ENCODE data around the gene PTGR1. TPM values are rescaled to one million over a fixed set of nuclear protein-coding genes. Genes with fewer than 3 reads are reported as not detected.

The PTGR1 gene
- total RNA-seq, 1 experiment from 2014 or later, result 41.6 TPM

GRCh38 chr9:111630182-111630963 is 30.9 kb upstream of the PTGR1 start:
- Mint-ChIP-seq H3K4me1 (peaks cover 37% of the 10 kb centered on the region), H3K9me3 (no peaks in the 10 kb centered on the region), H3K27me3 (ENCODE audit: low read depth) (no peaks in the 10 kb centered on the region; the same call in 1 of the 2 replicates), H3K4me3 (peak overlapping the region; percentile 99), H3K36me3 (no peaks in the 10 kb centered on the region; the same call in 1 of the 2 replicates), H3K27ac (peak overlapping the region; percentile 98)
- ATAC-seq (peak; percentile 41), DNase-seq (ENCODE audit: low spot score) (no peak)
- ChIA-PET POLR2A (interaction anchor here (0.9 to 1.5 kb wide), 3 partner anchors 21 to 32 kb away, joined by 3 to 14 read pairs (median 11); partner anchors contain the start of genes GNG10 and PTGR1), CTCF (interaction anchor here (1.1 to 1.8 kb wide), 3 partner anchors 9 to 32 kb away, joined by 8 to 18 read pairs (median 9); partner anchors contain the start of gene PTGR1)
- no peak for TF ChIP-seq CDX4 (CRISPR knock-in tag; IDR thresholded peaks at IDR 0.05; ENCODE audit: borderline replicate concordance)
- no peak for TF ChIP-seq FOXJ3 (CRISPR knock-in tag; IDR thresholded peaks at IDR 0.05; ENCODE audit: borderline replicate concordance)
- TF ChIP-seq ZNF281 (CRISPR knock-in tag; IDR thresholded peaks at IDR 0.05), result no peak
- no peak for TF ChIP-seq ZNF532 (CRISPR knock-in tag; IDR thresholded peaks at IDR 0.05; ENCODE audit: borderline replicate concordance)
- TF ChIP-seq GTF2I (CRISPR knock-in tag; conservative IDR thresholded peaks at IDR 0.05), result no peak
- TF ChIP-seq IRF2 (CRISPR knock-in tag; IDR thresholded peaks at IDR 0.05; ENCODE audit: borderline replicate concordance, low read depth), result no peak
- TF ChIP-seq ELF4 (CRISPR knock-in tag; IDR thresholded peaks at IDR 0.05; ENCODE audit: low read depth), result no peak
- TF ChIP-seq NR2C2 (CRISPR knock-in tag; IDR thresholded peaks at IDR 0.05), result no peak
- TF ChIP-seq CBFB (CRISPR knock-in tag; IDR thresholded peaks at IDR 0.05; ENCODE audit: low read depth), result no peak
- TF ChIP-seq SMAD3 (CRISPR knock-in tag; IDR thresholded peaks at IDR 0.05; ENCODE audit: borderline replicate concordance), result no peak
- TF ChIP-seq JAZF1 (CRISPR knock-in tag; IDR thresholded peaks at IDR 0.05), result no peak
- TF ChIP-seq ZNF317 (CRISPR knock-in tag; IDR thresholded peaks at IDR 0.05; ENCODE audit: borderline replicate concordance, low read depth), result no peak

GRCh38 chr9:111628411-111628810 is 29.0 kb upstream of the PTGR1 start:
- no peaks in the 10 kb centered on the region; the same call in 1 of the 2 replicates for H3K36me3 Mint-ChIP-seq
- ChIA-PET POLR2A (no interaction called here), CTCF (interaction anchor here (0.8 kb wide), 1 partner anchor 30 kb away, joined by 3 read pairs; no protein-coding TSS in a partner anchor)
- ATAC-seq (no peak), DNase-seq (ENCODE audit: low spot score) (no peak)
- H3K9me3 Mint-ChIP-seq, result no peaks in the 10 kb centered on the region
- peaks cover 32% of the 10 kb centered on the region for H3K4me1 Mint-ChIP-seq
- no peaks in the 10 kb centered on the region; the same call in 1 of the 2 replicates for H3K27me3 Mint-ChIP-seq (ENCODE audit: low read depth)
- H3K4me3 Mint-ChIP-seq, result no peak overlapping the region
- H3K27ac Mint-ChIP-seq, result no peak overlapping the region
- TF ChIP-seq ATF6 (CRISPR knock-in tag; IDR thresholded peaks at IDR 0.05) (no peak), NR2C2 (CRISPR knock-in tag; IDR thresholded peaks at IDR 0.05) (no peak), JAZF1 (CRISPR knock-in tag; IDR thresholded peaks at IDR 0.05) (no peak), NFYB (CRISPR knock-in tag; conservative IDR thresholded peaks at IDR 0.05; ENCODE audit: low read depth) (no peak), HMGA2 (CRISPR knock-in tag; IDR thresholded peaks at IDR 0.05) (no peak), NR3C1 (CRISPR knock-in tag; conservative IDR thresholded peaks at IDR 0.05; ENCODE audit: low read depth) (no peak), ZNF425 (CRISPR knock-in tag; conservative IDR thresholded peaks at IDR 0.05) (no peak), ZNF138 (CRISPR knock-in tag; conservative IDR thresholded peaks at IDR 0.05) (no peak), NFATC4 (CRISPR knock-in tag; IDR thresholded peaks at IDR 0.05) (no peak), E2F5 (CRISPR knock-in tag; IDR thresholded peaks at IDR 0.05) (no peak)

Data from WTC11 (cell line).